GM18499 (cell line): ENCODE measurements around the gene LURAP1L.

Experiments
- ATAC-seq: cut with Tn5 transposase; IDR thresholded peaks from one replicate; pipeline ENCODE4 v1.9.1; 2021; ENCODE audit warnings: moderate number of reproducible peaks; ENCODE audit not compliant: insufficient read depth, unreplicated experiment

The LURAP1L gene

GRCh38 chr9:12808569-12808968 lies 33.7 kb downstream of the LURAP1L start:
- ATAC-seq, result no peak

- no peak for ATAC-seq
Observed at GRCh38 chr9:12809720-12810119, 34.9 kb downstream of the LURAP1L start.

- no peak for ATAC-seq
Observed at GRCh38 chr9:12811935-12812334, 37.1 kb downstream of the LURAP1L start.

DNA sequence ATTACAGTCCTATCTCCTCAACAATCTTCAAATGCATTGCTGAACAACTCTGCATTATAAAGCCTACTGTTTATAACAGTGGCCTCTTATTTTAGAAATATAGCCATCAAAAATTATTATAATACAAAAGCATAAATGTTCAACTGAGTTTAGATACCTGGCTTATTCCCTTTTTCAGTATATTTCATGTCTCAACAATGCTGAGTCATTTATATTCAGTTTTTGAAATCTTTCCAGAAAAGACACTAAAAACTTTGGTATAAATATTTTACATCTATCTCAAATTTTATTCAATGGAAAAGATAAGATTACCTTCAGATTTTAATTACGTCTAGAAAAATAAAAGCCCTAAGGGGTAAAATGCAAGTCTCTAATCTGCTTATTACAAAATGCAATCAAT lies 37.9 kb downstream of the LURAP1L start:
- no peak for ATAC-seq

GRCh38 chr9:12813533-12813932 lies 38.7 kb downstream of the LURAP1L start:
- no peak for ATAC-seq

DNA sequence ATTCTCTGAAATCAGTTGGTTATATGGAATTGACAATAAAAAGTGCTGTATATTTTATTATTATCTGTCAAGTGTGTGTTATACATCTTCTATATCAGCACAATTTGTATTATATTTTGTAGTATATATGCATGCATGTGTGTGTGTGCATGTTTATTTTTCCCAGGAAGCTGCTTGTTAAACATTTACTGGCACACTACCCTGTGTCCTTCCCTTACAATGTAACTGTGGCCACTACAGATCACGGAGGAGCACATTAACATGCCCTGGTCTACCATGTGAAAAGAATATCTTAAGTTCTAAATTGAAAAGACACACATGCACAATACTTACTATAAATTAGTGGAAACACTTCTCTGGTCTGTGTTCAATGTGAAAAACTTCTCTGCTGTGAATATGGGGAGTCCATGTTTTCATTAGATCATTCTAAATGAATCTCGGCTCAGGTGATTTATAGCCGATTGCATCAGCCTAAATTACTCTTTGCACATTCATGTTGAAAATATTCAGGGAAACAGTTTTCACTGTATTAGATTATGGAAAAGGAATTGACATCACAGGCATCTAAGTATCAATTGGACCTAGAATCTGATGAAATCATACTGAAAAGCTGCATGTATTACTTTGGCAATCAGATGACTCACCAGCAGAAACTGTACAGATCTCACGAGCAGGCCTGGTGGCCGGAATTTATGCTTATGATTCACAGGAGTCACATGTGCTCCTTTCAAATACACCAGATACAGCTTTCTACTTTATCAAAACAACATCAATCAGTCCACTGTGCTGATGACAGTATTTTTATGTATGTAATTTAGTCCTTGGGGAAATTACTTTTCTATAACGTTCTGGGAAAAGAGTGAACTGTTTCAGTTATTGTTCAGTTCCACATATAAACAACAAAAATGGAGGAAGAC lies 39.4 kb downstream of the LURAP1L start:
- ATAC-seq, result no peak

GRCh38 chr9:12814877-12815237 lies 40.0 kb downstream of the LURAP1L start:
- ATAC-seq, result no peak

GRCh38 chr9:12815888-12816287 lies 41.1 kb downstream of the LURAP1L start:
- ATAC-seq, result no peak

GRCh38 chr9:12816656-12817101 lies 41.9 kb downstream of the LURAP1L start:
- ATAC-seq, result no peak

GRCh38 chr9:12817702-12818101 lies 42.9 kb downstream of the LURAP1L start:
- ATAC-seq, result no peak

DNA sequence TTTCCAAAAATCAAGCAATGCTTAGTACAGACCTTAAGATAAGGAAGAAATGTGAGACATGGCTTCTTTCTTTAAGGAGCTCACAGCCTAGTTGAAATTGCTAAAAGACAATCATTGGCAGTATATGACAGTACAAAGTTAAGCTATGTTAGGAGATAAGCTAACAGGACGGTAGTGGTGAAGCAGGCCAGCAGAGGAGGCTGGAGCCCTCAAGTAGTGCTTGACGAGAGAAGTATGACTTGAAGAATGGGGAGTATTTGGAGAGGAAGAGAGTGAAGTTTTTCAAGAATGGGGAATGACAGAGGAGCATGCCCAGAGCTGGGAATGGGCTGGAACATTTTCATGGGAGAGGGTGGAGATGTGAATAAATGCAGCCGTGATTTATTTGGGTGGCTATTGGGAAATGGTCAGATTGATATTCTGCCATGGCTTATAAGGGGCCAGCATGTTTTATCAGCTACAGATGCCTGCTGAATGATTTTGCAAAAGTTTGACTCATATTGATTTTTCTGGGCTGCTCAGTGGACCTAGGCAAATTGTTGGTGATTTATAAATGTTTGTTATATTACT lies 43.7 kb downstream of the LURAP1L start:
- no peak for ATAC-seq

DNA sequence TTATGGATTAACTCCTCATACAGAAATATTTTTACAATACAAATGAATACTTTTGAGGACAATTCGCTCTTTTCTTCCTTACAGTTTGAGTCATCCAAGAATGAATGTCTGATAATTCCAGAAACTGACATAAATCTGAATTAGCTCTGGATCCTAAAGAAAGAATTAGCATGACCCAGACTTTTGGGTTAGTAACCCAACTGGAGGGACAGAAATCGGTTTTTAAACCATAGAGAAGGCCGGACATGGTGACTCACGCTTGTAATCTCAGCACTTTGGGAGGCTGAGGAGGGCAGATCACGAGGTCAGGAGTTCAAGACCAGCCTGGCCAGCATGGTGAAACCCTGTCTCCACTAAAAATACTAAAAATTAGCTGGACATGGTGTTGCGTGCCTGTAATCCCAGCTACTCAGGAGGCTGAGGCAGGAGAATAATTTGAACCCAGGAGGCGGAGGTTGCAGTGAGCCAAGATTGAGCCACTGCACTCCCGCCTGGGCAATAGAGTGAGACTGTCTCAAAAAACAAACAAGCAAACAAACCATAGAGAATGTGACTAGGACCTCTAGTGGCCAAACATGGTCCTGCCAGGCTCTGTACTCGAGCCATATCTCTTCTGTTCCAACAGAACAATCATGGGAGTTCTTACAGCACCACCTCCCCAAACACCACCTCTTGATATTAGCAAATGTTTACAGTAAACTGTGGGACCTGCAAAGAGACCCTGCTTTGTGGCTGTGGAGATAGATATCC lies 44.8 kb downstream of the LURAP1L start:
- ATAC-seq, result no peak

DNA sequence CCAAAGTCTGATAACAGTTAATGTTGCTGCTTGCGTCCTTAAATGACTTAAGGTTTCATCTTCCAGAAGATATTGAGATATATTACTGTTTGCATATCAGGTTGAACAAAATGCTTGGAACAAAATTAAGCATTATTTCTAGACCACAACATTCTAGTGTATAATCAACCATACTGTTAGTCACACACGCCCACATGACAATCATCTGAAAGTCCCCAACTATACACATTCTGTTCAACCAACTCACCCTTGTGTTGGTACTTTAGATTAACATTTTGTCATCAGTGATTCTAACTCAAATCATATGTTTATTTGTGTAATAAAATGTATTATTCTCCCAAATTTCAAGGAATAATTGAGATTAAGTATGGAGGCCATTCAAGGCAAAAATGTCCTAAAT lies 47.3 kb downstream of the LURAP1L start:
- ATAC-seq, result no peak

- no peak for ATAC-seq
Observed at GRCh38 chr9:12826924-12827565, 52.2 kb downstream of the LURAP1L start.

DNA sequence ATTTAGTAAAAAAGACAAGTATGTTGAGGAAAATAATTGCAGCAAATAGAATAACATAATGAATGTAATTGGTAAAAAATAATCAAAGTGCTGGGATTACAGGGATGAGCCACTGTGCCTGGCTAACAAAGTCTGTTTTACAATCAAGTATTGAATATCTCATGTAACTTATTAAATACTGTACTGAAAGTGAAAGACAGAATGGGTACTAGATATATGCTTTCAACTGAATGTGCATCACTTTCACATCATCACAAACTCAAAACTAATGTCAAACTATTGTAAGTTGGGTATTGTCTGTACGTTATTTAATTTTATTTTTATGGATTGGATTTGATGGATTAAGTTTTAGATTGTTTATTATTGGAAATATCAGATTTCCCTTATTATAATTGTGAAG lies 58.9 kb downstream of the LURAP1L start:
- ATAC-seq, result no peak

DNA sequence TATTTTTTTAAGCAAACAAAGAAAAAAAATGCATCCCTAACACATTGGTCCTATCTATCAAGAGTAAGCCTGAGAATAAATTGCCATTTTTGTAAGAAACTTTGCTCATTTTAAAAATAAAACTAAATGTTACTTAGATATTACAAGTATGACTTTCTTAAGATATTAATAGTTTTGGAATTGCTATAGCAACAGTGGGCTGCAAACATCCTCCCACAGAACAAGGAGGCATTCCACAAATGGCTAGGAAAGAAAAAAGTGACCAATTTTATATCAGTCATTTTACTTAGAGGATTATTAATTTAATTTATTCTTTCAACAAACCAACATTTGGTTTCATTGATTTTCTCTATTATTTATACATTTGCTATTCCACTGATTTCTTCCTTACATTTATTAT lies 63.7 kb downstream of the LURAP1L start:
- ATAC-seq, result no peak

DNA sequence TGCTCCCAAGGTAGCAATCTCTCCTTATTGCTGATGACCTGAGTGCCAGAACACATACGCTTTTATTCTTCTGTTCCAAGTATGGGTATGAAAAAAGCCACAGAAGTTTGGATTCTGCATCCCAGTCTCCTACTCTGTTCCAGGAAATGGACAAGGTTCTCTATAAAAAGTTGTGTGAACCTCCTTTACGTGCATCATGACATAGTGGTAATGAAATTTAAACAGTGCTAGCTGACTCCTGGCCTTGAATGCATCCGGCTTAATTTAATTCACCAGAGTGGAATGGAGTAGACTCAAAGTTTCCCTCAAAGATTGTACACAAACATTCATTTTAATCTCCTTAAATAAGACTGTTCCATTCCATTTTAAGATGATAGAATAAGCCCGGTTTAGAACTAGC lies 68.9 kb downstream of the LURAP1L start:
- no peak for ATAC-seq

DNA sequence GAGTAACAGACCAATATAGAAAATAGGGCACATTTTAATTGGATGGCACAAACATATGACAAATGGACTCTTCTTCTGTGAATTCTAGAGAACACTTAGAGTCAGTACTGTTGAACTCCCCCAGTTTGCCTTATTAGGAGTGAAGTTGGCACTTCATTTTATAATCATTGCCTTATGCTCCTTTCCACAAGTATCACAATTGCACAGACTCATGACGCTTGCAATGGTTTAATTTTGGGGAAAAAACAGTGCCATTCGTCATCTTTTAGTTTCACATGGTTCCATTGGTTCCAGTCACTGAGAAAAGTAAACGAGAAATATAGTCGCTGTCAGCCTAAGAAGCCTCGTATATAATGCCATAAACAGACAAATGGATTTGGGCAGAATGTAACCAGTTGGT lies 71.2 kb downstream of the LURAP1L start:
- ATAC-seq, result no peak

GRCh38 chr9:12847561-12847960 lies 72.7 kb downstream of the LURAP1L start:
- no peak for ATAC-seq

DNA sequence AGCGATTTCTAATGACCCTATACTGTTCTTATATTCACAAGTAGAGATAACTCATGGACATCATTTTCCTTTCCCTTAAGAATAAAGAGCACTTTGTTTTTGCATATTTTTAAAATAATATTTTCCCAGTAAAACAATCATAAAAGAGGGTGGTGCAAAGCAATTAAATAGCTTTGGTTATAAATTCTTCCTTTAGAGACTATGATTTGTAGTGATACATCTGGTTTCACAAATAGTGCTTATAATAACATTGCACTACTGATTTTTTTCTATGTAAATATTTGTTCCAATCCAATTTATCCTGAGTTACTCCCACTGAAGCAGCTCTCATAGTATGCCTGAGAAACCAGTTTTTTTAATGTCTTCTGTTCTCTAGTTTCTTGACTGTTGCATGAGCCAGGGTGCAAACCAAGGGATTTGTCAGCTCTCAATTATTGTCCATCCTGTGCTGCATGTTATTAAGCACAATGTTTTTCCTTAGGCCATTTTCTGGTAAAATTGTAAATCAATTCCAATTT lies 74.7 kb downstream of the LURAP1L start:
- ATAC-seq, result no peak
